T-cell (primary cell): Measurements from ENCODE around the gene VWA5B2. TPM values are rescaled to one million over a fixed set of nuclear protein-coding genes. Genes with fewer than 3 reads are reported as not detected.

Experiments
- ATAC-seq, 4 experiments: fragments of 200-7000 bp in 3 of 4; fragments of 150-1000 bp in 1 of 4; cut with Tn5 transposase; replicated peaks in 1 of 4; 1 replicate in 3 of 4; 2 replicates in 1 of 4; pipeline ENCODE4 v1.10.0; 2021; ENCODE audit warnings: moderate library complexity in 3 of 4, mild to moderate bottlenecking in 2 of 4, moderate number of reproducible peaks in 1 of 4
- CTCF ChIA-PET, 2 donors: fragments of 300-600 bp; sonication (Branson Sonifier 250); formaldehyde crosslinking; loops; one replicate each; lab custom pipeline; 2022; ENCODE audit warnings: antibody characterized with exemption in 2 of 2; lab: Charles Lee
- POLR2A ChIA-PET, 2 donors: fragments of 300-600 bp; sonication (Branson Sonifier 250); formaldehyde crosslinking; loops; one replicate each; lab custom pipeline; 2022; ENCODE audit warnings: antibody characterized with exemption in 2 of 2; lab: Charles Lee
- DNase-seq, 35 experiments: peaks; one replicate each; pipeline versions ENCODE4 v3.0.0 to v3.0.0-alpha.2; 2013 to 2023
- H3K27ac ChIP-seq: one replicate; pipeline ENCODE4 v1.5.1; 2013; ENCODE audit warnings: low read length
- H3K27me3 ChIP-seq, 2 experiments: replicated peaks in 1 of 2; 1 replicate in 1 of 2; 2 replicates in 1 of 2; pipeline versions ENCODE4 v1.6.1 to v1.7.0; 2013; ENCODE audit warnings: low read length in 1 of 2, mixed read lengths in 1 of 2; ENCODE audit not compliant: control insufficient read depth in 2 of 2, insufficient read depth in 2 of 2; ENCODE audit errors: extremely low read depth in 1 of 2
- H3K36me3 ChIP-seq, 2 donors: 1 replicate in 1 of 2; 2 replicates in 1 of 2; pipeline versions ENCODE4 v1.6.1 to v1.7.0; 2013; ENCODE audit warnings: low read length in 1 of 2; ENCODE audit not compliant: control insufficient read depth in 2 of 2, insufficient read depth in 1 of 2; ENCODE audit errors: extremely low read depth in 1 of 2
- H3K4me1 ChIP-seq, 2 experiments: 1 replicate in 1 of 2; 2 replicates in 1 of 2; pipeline versions ENCODE4 v1.6.1 to v1.7.0; 2013; ENCODE audit warnings: low read length in 2 of 2, mixed read lengths in 1 of 2; ENCODE audit not compliant: insufficient read depth in 2 of 2, control insufficient read depth in 1 of 2; ENCODE audit errors: extremely low read depth in 1 of 2
- H3K4me3 ChIP-seq, 2 donors: 1 replicate in 1 of 2; 2 replicates in 1 of 2; pipeline versions ENCODE4 v1.5.1 to v1.7.0; 2013; ENCODE audit warnings: mild to moderate bottlenecking in 2 of 2, low read length in 1 of 2, moderate library complexity in 1 of 2; ENCODE audit not compliant: control insufficient read depth in 1 of 2; ENCODE audit errors: extremely low read depth in 1 of 2
- H3K9me3 ChIP-seq: 2 replicates; pipeline ENCODE4 v1.7.0; 2013
- H3K27ac Mint-ChIP-seq, 2 donors: one replicate each; pipeline ENCODE4 v1.8.0; 2020 to 2021; ENCODE audit warnings: mild to moderate bottlenecking in 2 of 2, mixed read lengths in 2 of 2
- H3K27me3 Mint-ChIP-seq, 2 donors: one replicate each; pipeline ENCODE4 v1.8.0; 2021 to 2022; ENCODE audit warnings: mixed read lengths in 2 of 2
- H3K36me3 Mint-ChIP-seq: one replicate; pipeline ENCODE4 v1.8.0; 2021; ENCODE audit warnings: mixed read lengths
- H3K4me1 Mint-ChIP-seq, 3 donors: one replicate each; pipeline ENCODE4 v1.8.0; 2020 to 2022; ENCODE audit warnings: mixed read lengths in 3 of 3, mild to moderate bottlenecking in 1 of 3
- H3K4me3 Mint-ChIP-seq, 3 donors: one replicate each; pipeline ENCODE4 v1.8.0; 2020 to 2022; ENCODE audit warnings: mild to moderate bottlenecking in 3 of 3, mixed read lengths in 3 of 3, moderate library complexity in 3 of 3
- H3K9me3 Mint-ChIP-seq, 3 donors: one replicate each; pipeline ENCODE4 v1.8.0; 2020 to 2022; ENCODE audit warnings: mixed read lengths in 3 of 3
- WGBS: methylation state at CpG from one replicate; pipeline ENCODE4 v1.1.5; 2013; ENCODE audit warnings: missing lambda C conversion rate; ENCODE audit not compliant: insufficient coverage; 5-methylcytosine and 5-hydroxymethylcytosine counted together
- total RNA-seq, 35 experiments: library from RNA in 6 of 35; stranded (reverse) in 6 of 35; fragments of 120-200 nt in 1 of 35; gene quantifications; one replicate each; pipeline versions ENCODE4 v1.2.1 to v1.2.4 and lab custom pipeline; 2013 to 2026

VWA5B2 gene
- total RNA-seq, 5 donors from 2014 or later (not counting 1 experiment from before 2014, with no cell fraction given) = 0.10 to 0.23 (median 0.16) TPM; not detected in 2

GRCh38 chr3:184193991-184194539, 35.3 kb upstream of the VWA5B2 start:
- H3K27ac ChIP-seq = no peak overlapping the region
- DNase-seq = no peak
- H3K27ac Mint-ChIP-seq = no peak overlapping the region
- CTCF ChIA-PET = no interaction called here
- H3K36me3 Mint-ChIP-seq = peaks cover 49% of the 10 kb centered on the region
- no peak for ATAC-seq
- H3K4me3 Mint-ChIP-seq = no peak overlapping the region
- no peaks in the 10 kb centered on the region for H3K27me3 ChIP-seq
- H3K27me3 Mint-ChIP-seq = no peaks in the 10 kb centered on the region
- peaks cover 5 to 10% (median 10%) of the 10 kb centered on the region in 3 donors for H3K4me1 Mint-ChIP-seq
- peaks cover 19 to 69% of the 10 kb centered on the region in 2 donors for H3K36me3 ChIP-seq
- POLR2A ChIA-PET = no interaction called here
- 99% methylated on average over 7 of the region's 9 CpGs for WGBS
- no peak overlapping the region for H3K4me3 ChIP-seq
- H3K4me1 ChIP-seq = no peaks in the 10 kb centered on the region
- no peaks in the 10 kb centered on the region for H3K9me3 Mint-ChIP-seq
- no peaks in the 10 kb centered on the region for H3K9me3 ChIP-seq

- 88% methylated on average over 6 of the region's 6 CpGs for WGBS
- Mint-ChIP-seq H3K9me3 (no peaks in the 10 kb centered on the region), H3K27ac (no peak overlapping the region), H3K4me1 (no peaks in the 10 kb centered on the region), H3K27me3 (no peaks in the 10 kb centered on the region), H3K36me3 (peaks cover 35% of the 10 kb centered on the region), H3K4me3 (no peak overlapping the region)
- H3K4me1 ChIP-seq = no peaks in the 10 kb centered on the region
- POLR2A ChIA-PET = no interaction called here
- DNase-seq = no peak
- H3K9me3 ChIP-seq = no peaks in the 10 kb centered on the region
- peaks cover 5 to 45% of the 10 kb centered on the region in 2 donors for H3K36me3 ChIP-seq
- CTCF ChIA-PET = no interaction called here
- no peak overlapping the region for H3K4me3 ChIP-seq
- no peak overlapping the region for H3K27ac ChIP-seq
- no peaks in the 10 kb centered on the region for H3K27me3 ChIP-seq
- ATAC-seq = no peak
Measured at GRCh38 chr3:184196536-184196935, 32.8 kb upstream of the VWA5B2 start.

GRCh38 chr3:184198509-184198908, 30.9 kb upstream of the VWA5B2 start:
- H3K4me1 Mint-ChIP-seq = no peaks in the 10 kb centered on the region
- DNase-seq = no peak
- Histone ChIP-seq H3K9me3 (no peaks in the 10 kb centered on the region), H3K4me1 (no peaks in the 10 kb centered on the region), H3K4me3 (no peak overlapping the region), H3K36me3 (peaks cover under 1 to 25% of the 10 kb centered on the region in 2 donors), H3K27ac (no peak overlapping the region), H3K27me3 (peaks cover 0 to 6% of the 10 kb centered on the region in 2 experiments)
- no peak overlapping the region for H3K27ac Mint-ChIP-seq
- ATAC-seq = no peak
- H3K9me3 Mint-ChIP-seq = no peaks in the 10 kb centered on the region
- no peak overlapping the region for H3K4me3 Mint-ChIP-seq
- CTCF ChIA-PET = no interaction called here
- H3K27me3 Mint-ChIP-seq = no peaks in the 10 kb centered on the region
- POLR2A ChIA-PET = no interaction called here
- peaks cover 21% of the 10 kb centered on the region for H3K36me3 Mint-ChIP-seq
- WGBS = 100% methylated on average over 3 of the region's 9 CpGs

GRCh38 chr3:184200825-184201224, 28.6 kb upstream of the VWA5B2 start:
- H3K4me3 Mint-ChIP-seq = no peak overlapping the region
- H3K27ac Mint-ChIP-seq = no peak overlapping the region
- Histone ChIP-seq H3K36me3 (peaks cover 0 to 4% of the 10 kb centered on the region in 2 donors), H3K27ac (no peak overlapping the region), H3K4me3 (no peak overlapping the region), H3K9me3 (no peaks in the 10 kb centered on the region), H3K4me1 (no peaks in the 10 kb centered on the region), H3K27me3 (peaks cover 0 to 15% of the 10 kb centered on the region in 2 experiments)
- ATAC-seq = no peak
- H3K27me3 Mint-ChIP-seq = peaks cover under 1 to 5% of the 10 kb centered on the region in 2 donors
- H3K36me3 Mint-ChIP-seq = peaks cover 2% of the 10 kb centered on the region
- H3K4me1 Mint-ChIP-seq = no peaks in the 10 kb centered on the region
- no peaks in the 10 kb centered on the region for H3K9me3 Mint-ChIP-seq
- POLR2A ChIA-PET = no interaction called here
- CTCF ChIA-PET = no interaction called here
- DNase-seq = no peak

- no peak for ATAC-seq
- H3K27ac ChIP-seq = no peak overlapping the region
- H3K36me3 Mint-ChIP-seq = no peaks in the 10 kb centered on the region
- no peak overlapping the region for H3K4me3 ChIP-seq
- 86% methylated on average over 8 of the region's 8 CpGs for WGBS
- no peaks in the 10 kb centered on the region for H3K4me1 Mint-ChIP-seq
- no peaks in the 10 kb centered on the region for H3K9me3 Mint-ChIP-seq
- peaks cover 16 to 18% of the 10 kb centered on the region in 2 donors for H3K27me3 Mint-ChIP-seq
- CTCF ChIA-PET = interaction anchor here in 1 of 2 donors (0.6 kb wide), 2 partner anchors 29 to 507 kb away, joined by 3 read pairs; no protein-coding TSS in a partner anchor
- H3K4me3 Mint-ChIP-seq = no peak overlapping the region
- no peak overlapping the region for H3K27ac Mint-ChIP-seq
- DNase-seq = no peak
- H3K27me3 ChIP-seq = peaks cover 0 to 35% of the 10 kb centered on the region in 2 experiments
- H3K36me3 ChIP-seq = no peaks in the 10 kb centered on the region
- no peaks in the 10 kb centered on the region for H3K4me1 ChIP-seq
- H3K9me3 ChIP-seq = no peaks in the 10 kb centered on the region
- POLR2A ChIA-PET = no interaction called here
Measured at GRCh38 chr3:184203526-184203925, 25.9 kb upstream of the VWA5B2 start.

- H3K9me3 ChIP-seq = no peaks in the 10 kb centered on the region
- Mint-ChIP-seq H3K9me3 (no peaks in the 10 kb centered on the region), H3K36me3 (no peaks in the 10 kb centered on the region), H3K27me3 (peaks cover 16 to 18% of the 10 kb centered on the region in 2 donors), H3K27ac (no peak overlapping the region), H3K4me1 (no peaks in the 10 kb centered on the region), H3K4me3 (no peak overlapping the region)
- no peaks in the 10 kb centered on the region for H3K36me3 ChIP-seq
- no peaks in the 10 kb centered on the region for H3K4me1 ChIP-seq
- ChIA-PET POLR2A (no interaction called here), CTCF (no interaction called here)
- no peak overlapping the region for H3K27ac ChIP-seq
- peaks cover 3 to 22% of the 10 kb centered on the region in 2 experiments for H3K27me3 ChIP-seq
- WGBS = 87% methylated on average over 8 of the region's 11 CpGs
- no peak for ATAC-seq
- H3K4me3 ChIP-seq = no peak overlapping the region
- no peak for DNase-seq
Measured at GRCh38 chr3:184209146-184209923, 20.1 kb upstream of the VWA5B2 start.
